ENCODE measurements around the gene ADAM23. TPM values are rescaled to one million over a fixed set of nuclear protein-coding genes. Genes with fewer than 3 reads are reported as not detected.

ADAM23 gene
- polyA plus RNA-seq, 1 experiment, result 1.3 TPM

GRCh38 chr2:206573793-206574192, 130.5 kb downstream of the ADAM23 start:
- TF ChIP-seq, protein P1, sequence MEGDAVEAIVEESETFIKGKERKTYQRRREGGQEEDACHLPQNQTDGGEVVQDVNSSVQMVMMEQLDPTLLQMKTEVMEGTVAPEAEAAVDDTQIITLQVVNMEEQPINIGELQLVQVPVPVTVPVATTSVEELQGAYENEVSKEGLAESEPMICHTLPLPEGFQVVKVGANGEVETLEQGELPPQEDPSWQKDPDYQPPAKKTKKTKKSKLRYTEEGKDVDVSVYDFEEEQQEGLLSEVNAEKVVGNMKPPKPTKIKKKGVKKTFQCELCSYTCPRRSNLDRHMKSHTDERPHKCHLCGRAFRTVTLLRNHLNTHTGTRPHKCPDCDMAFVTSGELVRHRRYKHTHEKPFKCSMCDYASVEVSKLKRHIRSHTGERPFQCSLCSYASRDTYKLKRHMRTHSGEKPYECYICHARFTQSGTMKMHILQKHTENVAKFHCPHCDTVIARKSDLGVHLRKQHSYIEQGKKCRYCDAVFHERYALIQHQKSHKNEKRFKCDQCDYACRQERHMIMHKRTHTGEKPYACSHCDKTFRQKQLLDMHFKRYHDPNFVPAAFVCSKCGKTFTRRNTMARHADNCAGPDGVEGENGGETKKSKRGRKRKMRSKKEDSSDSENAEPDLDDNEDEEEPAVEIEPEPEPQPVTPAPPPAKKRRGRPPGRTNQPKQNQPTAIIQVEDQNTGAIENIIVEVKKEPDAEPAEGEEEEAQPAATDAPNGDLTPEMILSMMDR (IDR thresholded peaks at IDR 0.05; ENCODE audit: insufficient read depth, low read depth, low read length), result no peak
- ChIA-PET POLR2A (no interaction called here), CTCF (no interaction called here)
- no peak for DNase-seq (ENCODE audit: low read depth)
- Histone ChIP-seq H3K4me3 (ENCODE audit: low read depth, low read length) (no peak overlapping the region), H3K27me3 (ENCODE audit: control insufficient read depth, insufficient read depth, low read length) (no peaks in the 10 kb centered on the region), H3K36me3 (ENCODE audit: control insufficient read depth, insufficient read depth, low read length) (no peaks in the 10 kb centered on the region)

DNA sequence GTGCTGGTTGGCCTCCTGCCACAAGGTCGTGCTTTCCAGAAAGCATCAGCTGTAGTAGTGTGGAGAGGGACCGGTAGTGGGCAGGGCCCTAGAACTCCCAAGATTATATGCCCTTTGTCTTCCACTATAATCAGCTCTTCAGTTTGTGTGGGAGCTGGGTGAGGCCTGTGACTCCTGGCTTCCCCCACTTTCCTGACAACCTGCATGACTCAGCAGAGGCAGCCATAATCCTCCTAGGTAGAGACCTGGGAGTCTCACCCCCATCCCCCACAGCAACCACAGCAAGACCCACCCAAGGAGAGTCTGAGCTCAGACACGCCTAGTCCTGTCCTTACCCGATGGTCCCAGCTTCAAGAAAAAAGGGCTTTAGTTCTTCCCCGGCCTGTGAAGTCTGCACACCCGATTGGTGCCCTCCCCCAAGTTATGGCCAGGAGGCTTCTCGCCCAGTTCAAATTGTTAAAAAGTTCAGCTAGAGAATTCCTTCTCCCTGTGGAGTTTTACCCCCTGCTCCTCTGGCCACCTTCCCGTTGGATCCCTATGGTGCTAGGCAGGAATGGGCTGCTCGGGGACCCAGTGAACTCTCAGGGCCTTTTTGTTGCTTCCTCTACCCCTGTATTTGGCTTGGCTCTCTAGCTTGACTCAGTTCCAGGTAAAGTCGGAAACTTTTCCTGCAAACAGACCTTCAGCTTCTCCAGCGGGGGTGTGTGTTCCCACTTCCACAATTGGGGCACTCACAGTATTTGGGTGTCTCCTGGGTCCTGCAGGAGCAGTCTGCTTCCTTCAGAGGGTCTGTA, 141.2 kb downstream of the ADAM23 start:
- POLR2A ChIA-PET, result no interaction called here
- DNase-seq (ENCODE audit: low read depth), result no peak
- CTCF ChIA-PET, result no interaction called here
- TF ChIP-seq, protein P1 (IDR thresholded peaks at IDR 0.05; ENCODE audit: insufficient read depth, low read depth, low read length), result no peak
- no peaks in the 10 kb centered on the region for H3K36me3 ChIP-seq (ENCODE audit: control insufficient read depth, insufficient read depth, low read length)
- H3K27me3 ChIP-seq (ENCODE audit: control insufficient read depth, insufficient read depth, low read length), result no peaks in the 10 kb centered on the region
- no peak overlapping the region for H3K4me3 ChIP-seq (ENCODE audit: low read depth, low read length)

- TF ChIP-seq, protein P1 (IDR thresholded peaks at IDR 0.05; ENCODE audit: insufficient read depth, low read depth, low read length), result no peak
- no peaks in the 10 kb centered on the region for H3K36me3 ChIP-seq (ENCODE audit: control insufficient read depth, insufficient read depth, low read length)
- POLR2A ChIA-PET, result no interaction called here
- CTCF ChIA-PET, result no interaction called here
- no peaks in the 10 kb centered on the region for H3K27me3 ChIP-seq (ENCODE audit: control insufficient read depth, insufficient read depth, low read length)
- DNase-seq (ENCODE audit: low read depth), result no peak
- H3K4me3 ChIP-seq (ENCODE audit: low read depth, low read length), result no peak overlapping the region
Observed at GRCh38 chr2:206585335-206585734, 142.0 kb downstream of the ADAM23 start.

DNA sequence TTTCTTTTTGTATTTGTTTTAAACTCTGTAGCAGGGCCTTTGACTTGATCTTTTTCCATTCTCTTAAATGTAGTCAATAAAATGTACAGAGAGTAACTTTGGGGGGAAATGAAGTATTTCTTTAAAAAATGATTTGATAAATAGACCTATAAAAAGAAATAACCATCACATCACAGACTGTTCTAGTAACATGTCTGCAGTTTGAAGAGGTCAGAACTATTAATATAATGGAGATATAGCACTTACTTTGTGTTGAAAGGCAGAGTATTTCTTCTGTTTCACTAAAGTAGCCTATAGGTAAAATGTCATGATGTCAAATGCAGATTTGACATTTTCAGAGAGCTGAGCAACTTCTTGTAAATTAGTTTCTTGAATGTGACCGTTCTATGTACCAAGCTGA, 143.3 kb downstream of the ADAM23 start:
- no peak overlapping the region for H3K4me3 ChIP-seq (ENCODE audit: low read depth, low read length)
- TF ChIP-seq, protein P1 (IDR thresholded peaks at IDR 0.05; ENCODE audit: insufficient read depth, low read depth, low read length), result no peak
- ChIA-PET CTCF (interaction anchor here (0.6 kb wide), 1 partner anchor 395 kb away, joined by 3 read pairs; no protein-coding TSS in a partner anchor), POLR2A (no interaction called here)
- DNase-seq (ENCODE audit: low read depth), result no peak
- H3K27me3 ChIP-seq (ENCODE audit: control insufficient read depth, insufficient read depth, low read length), result no peaks in the 10 kb centered on the region
- no peaks in the 10 kb centered on the region for H3K36me3 ChIP-seq (ENCODE audit: control insufficient read depth, insufficient read depth, low read length)

DNA sequence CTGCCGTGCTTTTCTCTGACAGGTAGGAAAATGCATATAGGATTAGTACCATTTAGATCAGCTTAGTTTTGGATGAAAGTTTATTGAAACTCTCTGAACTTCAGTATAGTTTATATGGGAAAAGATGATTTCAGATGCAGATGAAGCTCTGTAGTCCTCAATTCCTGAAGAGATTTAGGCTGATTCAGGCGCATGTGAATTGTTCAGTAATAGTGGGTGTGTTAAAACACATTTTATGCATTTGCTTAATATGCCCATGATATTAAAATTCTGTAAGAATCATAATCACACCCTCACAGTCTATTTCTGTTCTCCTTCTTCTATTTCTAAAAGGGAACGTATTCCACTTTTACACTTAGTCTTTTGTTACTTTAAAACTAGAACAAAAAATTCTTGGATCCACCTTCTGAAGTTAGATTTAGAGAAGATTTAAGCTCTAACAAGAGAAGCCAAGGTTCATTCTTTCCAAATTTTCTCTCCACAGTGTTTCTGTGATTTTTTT, 154.4 kb downstream of the ADAM23 start:
- ChIA-PET POLR2A (no interaction called here), CTCF (no interaction called here)
- H3K27me3 ChIP-seq (ENCODE audit: control insufficient read depth, insufficient read depth, low read length), result no peaks in the 10 kb centered on the region
- H3K4me3 ChIP-seq (ENCODE audit: low read depth, low read length), result no peak overlapping the region
- TF ChIP-seq, protein P1 (IDR thresholded peaks at IDR 0.05; ENCODE audit: insufficient read depth, low read depth, low read length), result no peak
- no peak for DNase-seq (ENCODE audit: low read depth)
- no peaks in the 10 kb centered on the region for H3K36me3 ChIP-seq (ENCODE audit: control insufficient read depth, insufficient read depth, low read length)

Measured in BJ (cell line).